DOHH2 (cell line): Measurements from ENCODE around the gene SOX30.
"Not testable (repeated sequence)": the region's sequence is repeated elsewhere in the genome, so short reads cannot be mapped to it uniquely, and the experiment has no call there.

Source experiments
- H3F3A ChIP-seq: fragments of 200-600 bp; sonication (generic), shearing (Covaris generic); 2 replicates; pipeline ENCODE4 v1.6.0; 2016; ENCODE audit warnings: antibody characterized with exemption, mild to moderate bottlenecking; ENCODE audit not compliant: control insufficient read depth, insufficient read depth
- H3K27ac ChIP-seq: fragments of 200-600 bp; sonication (generic); 2 replicates; pipeline ENCODE4 v1.5.1; 2014; ENCODE audit warnings: low read depth, mild to moderate bottlenecking, low read length, moderate library complexity
- H3K27me3 ChIP-seq: fragments of 200-600 bp; sonication (generic); 2 replicates; pipeline ENCODE4 v1.6.1; 2014; ENCODE audit warnings: mild to moderate bottlenecking, low read length, mixed read lengths; ENCODE audit not compliant: control insufficient read depth
- H3K36me3 ChIP-seq: fragments of 200-600 bp; sonication (generic); 2 replicates; pipeline ENCODE4 v1.6.1; 2014; ENCODE audit warnings: mild to moderate bottlenecking, low read length, moderate library complexity, mixed read lengths; ENCODE audit not compliant: control insufficient read depth
- H3K4me1 ChIP-seq: fragments of 200-600 bp; sonication (generic); 2 replicates; pipeline ENCODE4 v1.6.1; 2014; ENCODE audit warnings: mild to moderate bottlenecking, low read length, mixed read lengths; ENCODE audit not compliant: control insufficient read depth
- H3K4me2 ChIP-seq: fragments of 200-600 bp; sonication (generic); 2 replicates; pipeline ENCODE4 v1.6.0; 2014; ENCODE audit warnings: mild to moderate bottlenecking, low read length, moderate library complexity
- H3K4me3 ChIP-seq: fragments of 200-600 bp; sonication (generic); 2 replicates; pipeline ENCODE4 v1.5.1; 2014; ENCODE audit warnings: mild to moderate bottlenecking, low read length, mixed read lengths
- H3K79me2 ChIP-seq: fragments of 200-600 bp; sonication (generic); 2 replicates; pipeline ENCODE4 v1.6.1; 2014; ENCODE audit warnings: mild to moderate bottlenecking, low read length, mixed read lengths; ENCODE audit not compliant: control insufficient read depth
- H3K9me2 ChIP-seq: fragments of 200-600 bp; sonication (generic); replicated peaks from 2 replicates; pipeline ENCODE4 v1.6.1; 2014; ENCODE audit warnings: mild to moderate bottlenecking, low read length, mixed read lengths; ENCODE audit not compliant: control insufficient read depth
- H3K9me3 ChIP-seq: fragments of 200-600 bp; sonication (generic); 2 replicates; pipeline ENCODE4 v1.6.1; 2014; ENCODE audit warnings: antibody characterized with exemption, low read length, mixed read lengths; ENCODE audit not compliant: control insufficient read depth, insufficient read depth
- H4K20me1 ChIP-seq: fragments of 200-600 bp; sonication (generic); 2 replicates; pipeline ENCODE4 v1.6.0; 2014; ENCODE audit warnings: low read depth, mild to moderate bottlenecking, antibody characterized with exemption, low read length, moderate library complexity; ENCODE audit not compliant: control insufficient read depth, insufficient read depth
- CTCF ChIP-seq: fragments of 200-600 bp; sonication (generic); IDR thresholded peaks from one replicate; pipeline ENCODE4 v1.5.1; 2014; ENCODE audit warnings: antibody characterized with exemption, mild to moderate bottlenecking, low read depth, low read length; ENCODE audit not compliant: poor library complexity, severe bottlenecking
- EZH2phosphoT487 ChIP-seq: fragments of 200-600 bp; sonication (generic); IDR thresholded peaks from 2 replicates; pipeline ENCODE4 v1.6.1; 2017; ENCODE audit warnings: borderline replicate concordance, mild to moderate bottlenecking, antibody characterized with exemption, low read length, moderate library complexity, mixed read lengths

The SOX30 gene

GRCh38 chr5:157652377-157652692 is at the start of gene SOX30:
Gene SOX30, minus strand, starts transcription at chr5:157652438. Its CDS starts 360 bp downstream, at chr5:157652078.
- H3K27me3 ChIP-seq = no peaks in the 10 kb centered on the region
- peak within 1 kb of the TSS; percentile 50 for H3K4me3 ChIP-seq
- H3K9me3 ChIP-seq = peaks cover 24% of the 10 kb centered on the region
- H3K79me2 ChIP-seq = no peaks in the 10 kb centered on the region
- no peaks in the 10 kb centered on the region for H3F3A ChIP-seq
- H3K36me3 ChIP-seq = no peaks in the 10 kb centered on the region
- peak within 1 kb of the TSS; percentile 54 for H3K4me2 ChIP-seq
- TF ChIP-seq EZH2phosphoT487 (no peak), CTCF (no peak)
- peaks cover 29% of the 10 kb centered on the region for H3K4me1 ChIP-seq
- H3K9me2 ChIP-seq = no peaks in the 10 kb centered on the region
- H3K27ac ChIP-seq = no peak within 1 kb of the TSS
- no peaks in the 10 kb centered on the region for H4K20me1 ChIP-seq

GRCh38 chr5:157698674-157699073 is 46.4 kb upstream of the SOX30 start:
- not testable (repeated sequence) for H3K27ac ChIP-seq, H3F3A ChIP-seq, H3K79me2 ChIP-seq, H4K20me1 ChIP-seq, H3K4me3 ChIP-seq, H3K36me3 ChIP-seq, H3K27me3 ChIP-seq, H3K4me2 ChIP-seq, H3K4me1 ChIP-seq, H3K9me2 ChIP-seq
- H3K9me3 ChIP-seq = peaks cover 19% of the 10 kb centered on the region

- not testable (repeated sequence) for H3K36me3 ChIP-seq, H3K27me3 ChIP-seq, H3K27ac ChIP-seq, H3F3A ChIP-seq, H3K79me2 ChIP-seq, H4K20me1 ChIP-seq, H3K4me3 ChIP-seq, H3K4me2 ChIP-seq, H3K4me1 ChIP-seq, H3K9me2 ChIP-seq
- peaks cover 14% of the 10 kb centered on the region for H3K9me3 ChIP-seq
Observed at GRCh38 chr5:157696154-157696553, 43.9 kb upstream of the SOX30 start.

- not testable (repeated sequence) for H3K4me2 ChIP-seq, H3F3A ChIP-seq, H3K9me2 ChIP-seq, H3K79me2 ChIP-seq, H3K4me3 ChIP-seq, H3K27me3 ChIP-seq, H4K20me1 ChIP-seq, H3K4me1 ChIP-seq, H3K36me3 ChIP-seq, H3K9me3 ChIP-seq, H3K27ac ChIP-seq
Observed at GRCh38 chr5:157693816-157694215, 41.6 kb upstream of the SOX30 start.

- Histone ChIP-seq H3K27me3 (no peaks in the 10 kb centered on the region), H4K20me1 (no peaks in the 10 kb centered on the region), H3K4me3 (no peak overlapping the region), H3K4me1 (no peaks in the 10 kb centered on the region), H3K4me2 (no peak overlapping the region), H3K27ac (no peak overlapping the region), H3K9me3 (no peaks in the 10 kb centered on the region; the same call in 1 of the 2 replicates), H3K79me2 (no peaks in the 10 kb centered on the region), H3F3A (no peaks in the 10 kb centered on the region), H3K9me2 (no peaks in the 10 kb centered on the region), H3K36me3 (no peaks in the 10 kb centered on the region)
- no peak for TF ChIP-seq EZH2phosphoT487
- no peak for TF ChIP-seq CTCF
Observed at GRCh38 chr5:157690690-157691433, 38.6 kb upstream of the SOX30 start.
